Left ventricle myocardium inferior (tissue), 1 donor: Measurements from ENCODE around the gene PTPRT. TPM values are rescaled to one million over a fixed set of nuclear protein-coding genes. Genes with fewer than 3 reads are reported as not detected.

Source experiments
- DNase-seq: peaks from one replicate; pipeline ENCODE4 v3.0.0-alpha.2; 2020
- H3K27ac ChIP-seq: fragments of 200-600 bp; replicated peaks from 2 replicates; pipeline ENCODE4 v1.8.0; 2021
- H3K27me3 ChIP-seq: fragments of 200-600 bp; 2 replicates; pipeline ENCODE4 v1.8.0; 2021; ENCODE audit warnings: low read depth
- H3K36me3 ChIP-seq: fragments of 200-600 bp; 2 replicates; pipeline ENCODE4 v1.8.0; 2021
- H3K4me1 ChIP-seq: fragments of 200-600 bp; 2 replicates; pipeline ENCODE4 v1.8.0; 2021
- H3K4me3 ChIP-seq: fragments of 200-600 bp; 2 replicates; pipeline ENCODE4 v1.8.0; 2021; ENCODE audit warnings: mild to moderate bottlenecking, moderate library complexity
- H3K9me3 ChIP-seq: fragments of 200-600 bp; replicated peaks from 2 replicates; pipeline ENCODE4 v1.8.0; 2021
- intact Hi-C: fragments of 100-400 bp; cut with micrococcal nuclease; formaldehyde crosslinking; loops from one replicate; pipeline ENCODE4 v1.11.0; 2022
- total RNA-seq: library from RNA; stranded (reverse); fragmentation: NEBNext Ultra II Directional; extraction: Animal tissue kit (Norgen Biotek cat#: 25700); gene quantifications from one replicate; pipeline ENCODE4 v1.2.1, GENCODE V29; 2021
- TF ChIP-seq, protein P1 (sequence below): fragments of 200-600 bp; IDR thresholded peaks from 2 replicates; pipeline ENCODE4 v1.8.0; 2021; ENCODE audit warnings: antibody characterized with exemption, mild to moderate bottlenecking, borderline replicate concordance
- donor health status: DM: no; HTN: yes; CAD: no; lungs with severe emphysema.

Gene PTPRT
- total RNA-seq, 1 donor from 2014 or later, result 0.08 TPM

GRCh38 chr20:42258564-42259302, 931.0 kb downstream of the PTPRT start:
- Histone ChIP-seq H3K36me3 (no peaks in the 10 kb centered on the region), H3K4me1 (no peaks in the 10 kb centered on the region), H3K27ac (no peak overlapping the region), H3K9me3 (no peaks in the 10 kb centered on the region), H3K4me3 (no peak overlapping the region), H3K27me3 (no peaks in the 10 kb centered on the region)
- intact Hi-C loops, result no loop called here
- no peak for DNase-seq
- TF ChIP-seq, protein P1, sequence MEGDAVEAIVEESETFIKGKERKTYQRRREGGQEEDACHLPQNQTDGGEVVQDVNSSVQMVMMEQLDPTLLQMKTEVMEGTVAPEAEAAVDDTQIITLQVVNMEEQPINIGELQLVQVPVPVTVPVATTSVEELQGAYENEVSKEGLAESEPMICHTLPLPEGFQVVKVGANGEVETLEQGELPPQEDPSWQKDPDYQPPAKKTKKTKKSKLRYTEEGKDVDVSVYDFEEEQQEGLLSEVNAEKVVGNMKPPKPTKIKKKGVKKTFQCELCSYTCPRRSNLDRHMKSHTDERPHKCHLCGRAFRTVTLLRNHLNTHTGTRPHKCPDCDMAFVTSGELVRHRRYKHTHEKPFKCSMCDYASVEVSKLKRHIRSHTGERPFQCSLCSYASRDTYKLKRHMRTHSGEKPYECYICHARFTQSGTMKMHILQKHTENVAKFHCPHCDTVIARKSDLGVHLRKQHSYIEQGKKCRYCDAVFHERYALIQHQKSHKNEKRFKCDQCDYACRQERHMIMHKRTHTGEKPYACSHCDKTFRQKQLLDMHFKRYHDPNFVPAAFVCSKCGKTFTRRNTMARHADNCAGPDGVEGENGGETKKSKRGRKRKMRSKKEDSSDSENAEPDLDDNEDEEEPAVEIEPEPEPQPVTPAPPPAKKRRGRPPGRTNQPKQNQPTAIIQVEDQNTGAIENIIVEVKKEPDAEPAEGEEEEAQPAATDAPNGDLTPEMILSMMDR, result no peak

DNA sequence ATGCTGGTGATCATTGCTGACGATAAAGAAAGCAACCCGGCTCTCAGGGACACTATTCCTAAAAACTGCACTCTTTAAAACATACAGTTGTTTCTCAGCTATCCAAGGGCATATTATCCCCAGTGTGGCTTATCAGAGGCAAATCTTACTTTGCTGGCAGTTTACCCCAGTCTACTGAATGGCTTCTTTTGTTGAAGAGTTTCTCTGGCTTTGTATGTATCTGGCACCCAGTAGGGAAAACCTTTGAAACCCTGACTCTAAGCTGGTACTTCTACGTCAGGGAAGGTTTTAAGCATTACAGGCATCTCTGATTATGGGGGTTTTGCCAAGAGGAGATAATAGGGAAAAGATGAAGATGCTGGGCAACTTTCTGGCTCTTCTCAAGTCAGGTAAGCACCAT, 933.9 kb downstream of the PTPRT start:
- intact Hi-C loops, result no loop called here
- no peak for DNase-seq
- no peak overlapping the region for H3K27ac ChIP-seq
- TF ChIP-seq, protein P1, result no peak
- H3K4me1 ChIP-seq, result no peaks in the 10 kb centered on the region
- H3K36me3 ChIP-seq, result no peaks in the 10 kb centered on the region
- no peaks in the 10 kb centered on the region for H3K27me3 ChIP-seq
- no peaks in the 10 kb centered on the region for H3K9me3 ChIP-seq
- no peak overlapping the region for H3K4me3 ChIP-seq

DNA sequence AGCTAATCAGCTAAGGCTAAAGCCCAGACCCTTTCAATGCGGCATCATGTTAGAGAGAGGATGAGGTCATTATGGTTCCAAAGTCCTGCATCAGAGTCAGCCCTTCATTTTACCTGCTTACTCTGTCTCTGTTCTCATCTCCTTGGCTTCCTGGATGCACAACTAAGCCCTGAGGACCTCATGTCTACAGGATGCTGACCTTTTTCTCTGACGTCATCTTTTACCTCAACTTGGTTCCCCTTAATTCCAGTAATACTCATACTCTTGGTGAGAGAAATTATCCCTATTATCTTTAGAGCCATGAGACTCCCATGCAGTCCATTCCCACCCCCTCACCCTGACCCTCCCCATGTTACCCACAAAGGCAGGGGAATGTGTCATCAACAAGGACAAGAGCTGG, 935.0 kb downstream of the PTPRT start:
- intact Hi-C loops, result no loop called here
- peaks cover 6% of the 10 kb centered on the region for H3K27me3 ChIP-seq
- H3K9me3 ChIP-seq, result no peaks in the 10 kb centered on the region
- DNase-seq, result no peak
- no peak overlapping the region for H3K4me3 ChIP-seq
- TF ChIP-seq, protein P1, result no peak
- no peaks in the 10 kb centered on the region for H3K36me3 ChIP-seq
- H3K27ac ChIP-seq, result no peak overlapping the region
- H3K4me1 ChIP-seq, result no peaks in the 10 kb centered on the region

GRCh38 chr20:42252116-42252515, 937.6 kb downstream of the PTPRT start:
- Histone ChIP-seq H3K9me3 (no peaks in the 10 kb centered on the region), H3K27ac (no peak overlapping the region), H3K4me3 (no peak overlapping the region), H3K4me1 (no peaks in the 10 kb centered on the region), H3K36me3 (no peaks in the 10 kb centered on the region), H3K27me3 (peaks cover 6% of the 10 kb centered on the region)
- TF ChIP-seq, protein P1, result no peak
- intact Hi-C loops, result no loop called here
- DNase-seq, result no peak

- H3K27ac ChIP-seq, result no peak overlapping the region
- no peaks in the 10 kb centered on the region for H3K27me3 ChIP-seq
- no peaks in the 10 kb centered on the region for H3K36me3 ChIP-seq
- H3K9me3 ChIP-seq, result peaks cover 10% of the 10 kb centered on the region
- no peak overlapping the region for H3K4me3 ChIP-seq
- DNase-seq, result no peak
- H3K4me1 ChIP-seq, result no peaks in the 10 kb centered on the region
- intact Hi-C loops, result no loop called here
- TF ChIP-seq, protein P1, result no peak
These were observed 970.9 kb downstream of the PTPRT start for GRCh38 chr20:42218621-42219374.
